ENCODE data around the gene PNMA6F.
A peak's percentile ranks its signal among the peaks of the same experiment; 100 is the strongest.

The PNMA6F gene

GRCh38 chrX:153334654-153335295 lies 13.2 kb upstream of the PNMA6F start:
- H3K9me3 ChIP-seq (ENCODE audit: low read length): no peaks in the 10 kb centered on the region
- TF ChIP-seq EZH2 (IDR thresholded peaks at IDR 0.05; ENCODE audit: borderline replicate concordance, low read length): no peak
- no peak for TF ChIP-seq CTCF (IDR thresholded peaks at IDR 0.05; ENCODE audit: low read length)
- H3K4me1 ChIP-seq (ENCODE audit: insufficient read depth, low read length, severe bottlenecking): peaks cover 30% of the 10 kb centered on the region
- no peaks in the 10 kb centered on the region for H4K20me1 ChIP-seq (ENCODE audit: insufficient read depth, low read length)
- no peaks in the 10 kb centered on the region for H3K27me3 ChIP-seq (ENCODE audit: insufficient read depth, low read length)
- H3K9me2 ChIP-seq (ENCODE audit: low read depth, low read length): no peaks in the 10 kb centered on the region
- no peak overlapping the region for H3K27ac ChIP-seq (ENCODE audit: low read depth, low read length, poor library complexity, severe bottlenecking)
- peak overlapping the region; percentile 71 for H3K4me2 ChIP-seq (ENCODE audit: low read length)
- peaks cover 24% of the 10 kb centered on the region for H3K36me3 ChIP-seq (ENCODE audit: insufficient read depth, low read length)
- no peaks in the 10 kb centered on the region for H3K79me2 ChIP-seq (ENCODE audit: insufficient read depth, low read length)
- H3K9ac ChIP-seq (ENCODE audit: low read length): peak overlapping the region; percentile 86
- H3K4me3 ChIP-seq (ENCODE audit: low read depth, low read length, poor library complexity, severe bottlenecking): peak overlapping the region; percentile 91
- no peak overlapping the region for H2AFZ ChIP-seq (ENCODE audit: low read length)
- no peaks in the 10 kb centered on the region for H3F3A ChIP-seq (ENCODE audit: insufficient read depth, low read length)

GRCh38 chrX:153333821-153334653 lies 12.5 kb upstream of the PNMA6F start, which contains the start of gene ZNF275:
Gene ZNF275, plus strand, starts transcription at chrX:153334153. Its CDS starts 2,527 bp downstream, at chrX:153336680.
- Histone ChIP-seq H3K9me2 (ENCODE audit: low read depth, low read length) (no peaks in the 10 kb centered on the region), H3K9ac (ENCODE audit: low read length) (peak within 1 kb of the TSS; percentile 86), H3K27me3 (ENCODE audit: insufficient read depth, low read length) (no peaks in the 10 kb centered on the region), H3K9me3 (ENCODE audit: low read length) (no peaks in the 10 kb centered on the region), H4K20me1 (ENCODE audit: insufficient read depth, low read length) (no peaks in the 10 kb centered on the region), H3K79me2 (ENCODE audit: insufficient read depth, low read length) (no peaks in the 10 kb centered on the region), H3K36me3 (ENCODE audit: insufficient read depth, low read length) (peaks cover 21% of the 10 kb centered on the region; the same call in 1 of the 2 replicates), H3K4me1 (ENCODE audit: insufficient read depth, low read length, severe bottlenecking) (peaks cover 30% of the 10 kb centered on the region), H2AFZ (ENCODE audit: low read length) (no peak within 1 kb of the TSS), H3K4me2 (ENCODE audit: low read length) (peak within 1 kb of the TSS; percentile 78), H3K4me3 (ENCODE audit: low read depth, low read length, poor library complexity, severe bottlenecking) (peak within 1 kb of the TSS; percentile 91), H3K27ac (ENCODE audit: low read depth, low read length, poor library complexity, severe bottlenecking) (no peak within 1 kb of the TSS), H3F3A (ENCODE audit: insufficient read depth, low read length) (no peaks in the 10 kb centered on the region)
- TF ChIP-seq EZH2 (IDR thresholded peaks at IDR 0.05; ENCODE audit: borderline replicate concordance, low read length): no peak
- no peak for TF ChIP-seq CTCF (IDR thresholded peaks at IDR 0.05; ENCODE audit: low read length)

- H3K9ac ChIP-seq (ENCODE audit: low read length): no peak overlapping the region; the same call in 1 of the 2 replicates
Measured at GRCh38 chrX:153333266-153333665, 11.7 kb upstream of the PNMA6F start.

More at GRCh38 chrX:153333266-153333665, 11.7 kb upstream of the PNMA6F start:
- peaks cover 17% of the 10 kb centered on the region; the same call in 1 of the 2 replicates for H3K36me3 ChIP-seq (ENCODE audit: insufficient read depth, low read length)
- H3K9me2 ChIP-seq (ENCODE audit: low read depth, low read length): no peaks in the 10 kb centered on the region
- H3K79me2 ChIP-seq (ENCODE audit: insufficient read depth, low read length): no peaks in the 10 kb centered on the region
- no peaks in the 10 kb centered on the region for H3K27me3 ChIP-seq (ENCODE audit: insufficient read depth, low read length)
- TF ChIP-seq EZH2 (IDR thresholded peaks at IDR 0.05; ENCODE audit: borderline replicate concordance, low read length) (no peak), CTCF (IDR thresholded peaks at IDR 0.05; ENCODE audit: low read length) (no peak)
- peak overlapping the region; percentile 91 for H3K4me3 ChIP-seq (ENCODE audit: low read depth, low read length, poor library complexity, severe bottlenecking)
- H3F3A ChIP-seq (ENCODE audit: insufficient read depth, low read length): no peaks in the 10 kb centered on the region
- H2AFZ ChIP-seq (ENCODE audit: low read length): no peak overlapping the region
- peaks cover 30% of the 10 kb centered on the region for H3K4me1 ChIP-seq (ENCODE audit: insufficient read depth, low read length, severe bottlenecking)
- no peaks in the 10 kb centered on the region for H4K20me1 ChIP-seq (ENCODE audit: insufficient read depth, low read length)
- no peaks in the 10 kb centered on the region for H3K9me3 ChIP-seq (ENCODE audit: low read length)
- no peak overlapping the region for H3K27ac ChIP-seq (ENCODE audit: low read depth, low read length, poor library complexity, severe bottlenecking)
- peak overlapping the region; percentile 78 for H3K4me2 ChIP-seq (ENCODE audit: low read length)

All from OCI-LY1 (cell line).